ENCODE data around the gene PKD1. TPM values are rescaled to one million over a fixed set of nuclear protein-coding genes. Genes with fewer than 3 reads are reported as not detected.

PKD1 gene
- 46.4 and 71.1 TPM in 2 replicates for total RNA-seq (2014; rRNA removed; shearing (Covaris generic))

- DNase-seq (ENCODE audit: low spot score) = peak; percentile 84
Observed at GRCh38 chr16:2135770-2136490, at the start of gene PKD1. PKD1 (minus strand) TSS chr16:2135898; CDS start chr16:2135689, 209 bp downstream.

- DNase-seq (ENCODE audit: low spot score) = no peak
Observed at GRCh38 chr16:2184962-2185361, 49.3 kb upstream of the PKD1 start.

- no peak for DNase-seq (ENCODE audit: low spot score)
Observed at GRCh38 chr16:2184346-2184745, 48.6 kb upstream of the PKD1 start.

- no peak for DNase-seq (ENCODE audit: low spot score)
Observed at GRCh38 chr16:2183671-2184070, 48.0 kb upstream of the PKD1 start.

GRCh38 chr16:2181952-2182351 is 46.3 kb upstream of the PKD1 start:
- no peak for DNase-seq (ENCODE audit: low spot score)

GRCh38 chr16:2180962-2181923 is 45.5 kb upstream of the PKD1 start:
- no peak for DNase-seq (ENCODE audit: low spot score)

- no peak for DNase-seq (ENCODE audit: low spot score)
Observed at GRCh38 chr16:2180461-2180860, 44.8 kb upstream of the PKD1 start.

- DNase-seq (ENCODE audit: low spot score) = no peak
Observed at GRCh38 chr16:2179576-2179975, 43.9 kb upstream of the PKD1 start.

- DNase-seq (ENCODE audit: low spot score) = no peak
Observed at GRCh38 chr16:2179107-2179501, 43.4 kb upstream of the PKD1 start.

- no peak for DNase-seq (ENCODE audit: low spot score)
Observed at GRCh38 chr16:2178321-2179106, 42.8 kb upstream of the PKD1 start.

GRCh38 chr16:2177561-2177960 is 41.9 kb upstream of the PKD1 start:
- DNase-seq (ENCODE audit: low spot score) = no peak

GRCh38 chr16:2177101-2177500 is 41.4 kb upstream of the PKD1 start:
- DNase-seq (ENCODE audit: low spot score) = no peak

GRCh38 chr16:2176047-2176446 is 40.3 kb upstream of the PKD1 start:
- DNase-seq (ENCODE audit: low spot score) = no peak

- no peak for DNase-seq (ENCODE audit: low spot score)
Observed at GRCh38 chr16:2175454-2175853, 39.8 kb upstream of the PKD1 start.

- no peak for DNase-seq (ENCODE audit: low spot score)
Observed at GRCh38 chr16:2174396-2175131, 38.9 kb upstream of the PKD1 start.

GRCh38 chr16:2173916-2174315 is 38.2 kb upstream of the PKD1 start:
- DNase-seq (ENCODE audit: low spot score) = no peak

- no peak for DNase-seq (ENCODE audit: low spot score)
Observed at GRCh38 chr16:2173366-2173765, 37.7 kb upstream of the PKD1 start.

GRCh38 chr16:2172688-2173335 is 37.1 kb upstream of the PKD1 start:
- no peak for DNase-seq (ENCODE audit: low spot score)

- DNase-seq (ENCODE audit: low spot score) = no peak
Observed at GRCh38 chr16:2171601-2172178, 36.0 kb upstream of the PKD1 start.

Measured in A172 (cell line).